NCI-H187 (cell line): ENCODE results near the gene ZXDC.
A peak's percentile ranks its signal among the peaks of the same experiment; 100 is the strongest.

Experiments
- DNase-seq, 2 experiments: peaks; one replicate each; lab custom pipeline; 2025; lab: John Stamatoyannopoulos, UW

ZXDC gene, protein sequence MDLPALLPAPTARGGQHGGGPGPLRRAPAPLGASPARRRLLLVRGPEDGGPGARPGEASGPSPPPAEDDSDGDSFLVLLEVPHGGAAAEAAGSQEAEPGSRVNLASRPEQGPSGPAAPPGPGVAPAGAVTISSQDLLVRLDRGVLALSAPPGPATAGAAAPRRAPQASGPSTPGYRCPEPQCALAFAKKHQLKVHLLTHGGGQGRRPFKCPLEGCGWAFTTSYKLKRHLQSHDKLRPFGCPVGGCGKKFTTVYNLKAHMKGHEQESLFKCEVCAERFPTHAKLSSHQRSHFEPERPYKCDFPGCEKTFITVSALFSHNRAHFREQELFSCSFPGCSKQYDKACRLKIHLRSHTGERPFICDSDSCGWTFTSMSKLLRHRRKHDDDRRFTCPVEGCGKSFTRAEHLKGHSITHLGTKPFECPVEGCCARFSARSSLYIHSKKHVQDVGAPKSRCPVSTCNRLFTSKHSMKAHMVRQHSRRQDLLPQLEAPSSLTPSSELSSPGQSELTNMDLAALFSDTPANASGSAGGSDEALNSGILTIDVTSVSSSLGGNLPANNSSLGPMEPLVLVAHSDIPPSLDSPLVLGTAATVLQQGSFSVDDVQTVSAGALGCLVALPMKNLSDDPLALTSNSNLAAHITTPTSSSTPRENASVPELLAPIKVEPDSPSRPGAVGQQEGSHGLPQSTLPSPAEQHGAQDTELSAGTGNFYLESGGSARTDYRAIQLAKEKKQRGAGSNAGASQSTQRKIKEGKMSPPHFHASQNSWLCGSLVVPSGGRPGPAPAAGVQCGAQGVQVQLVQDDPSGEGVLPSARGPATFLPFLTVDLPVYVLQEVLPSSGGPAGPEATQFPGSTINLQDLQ

DNA sequence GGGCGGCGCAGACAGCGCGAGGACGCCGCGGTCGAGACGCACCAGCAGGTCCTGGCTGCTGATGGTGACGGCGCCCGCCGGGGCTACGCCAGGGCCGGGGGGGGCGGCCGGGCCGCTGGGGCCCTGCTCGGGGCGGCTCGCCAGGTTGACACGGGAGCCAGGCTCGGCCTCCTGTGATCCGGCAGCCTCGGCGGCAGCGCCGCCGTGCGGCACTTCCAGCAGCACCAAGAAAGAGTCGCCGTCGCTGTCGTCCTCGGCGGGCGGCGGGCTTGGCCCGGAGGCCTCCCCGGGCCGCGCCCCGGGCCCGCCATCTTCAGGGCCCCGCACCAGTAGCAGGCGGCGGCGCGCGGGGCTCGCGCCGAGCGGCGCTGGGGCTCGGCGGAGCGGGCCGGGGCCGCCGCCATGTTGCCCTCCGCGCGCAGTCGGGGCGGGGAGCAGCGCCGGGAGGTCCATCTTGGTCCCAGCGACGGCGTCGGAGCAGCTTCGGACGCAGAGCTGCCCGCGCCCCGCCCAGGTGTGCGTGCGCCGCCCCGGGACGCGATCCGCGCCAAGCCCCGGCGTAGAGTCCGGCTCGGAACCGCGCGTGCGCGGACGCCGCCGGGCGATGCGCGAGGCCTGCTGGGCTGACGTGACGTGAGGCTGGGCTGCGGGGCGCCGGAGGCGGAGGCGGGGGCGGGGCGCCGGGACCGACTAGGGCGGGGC, at the start of gene ZXDC:
ZXDC (minus strand) TSS at position 479 of the 702 bp plus-strand sequence; CDS start at position 453, 26 bp downstream.
- peak; percentile 66 to 93 for DNase-seq

DNA sequence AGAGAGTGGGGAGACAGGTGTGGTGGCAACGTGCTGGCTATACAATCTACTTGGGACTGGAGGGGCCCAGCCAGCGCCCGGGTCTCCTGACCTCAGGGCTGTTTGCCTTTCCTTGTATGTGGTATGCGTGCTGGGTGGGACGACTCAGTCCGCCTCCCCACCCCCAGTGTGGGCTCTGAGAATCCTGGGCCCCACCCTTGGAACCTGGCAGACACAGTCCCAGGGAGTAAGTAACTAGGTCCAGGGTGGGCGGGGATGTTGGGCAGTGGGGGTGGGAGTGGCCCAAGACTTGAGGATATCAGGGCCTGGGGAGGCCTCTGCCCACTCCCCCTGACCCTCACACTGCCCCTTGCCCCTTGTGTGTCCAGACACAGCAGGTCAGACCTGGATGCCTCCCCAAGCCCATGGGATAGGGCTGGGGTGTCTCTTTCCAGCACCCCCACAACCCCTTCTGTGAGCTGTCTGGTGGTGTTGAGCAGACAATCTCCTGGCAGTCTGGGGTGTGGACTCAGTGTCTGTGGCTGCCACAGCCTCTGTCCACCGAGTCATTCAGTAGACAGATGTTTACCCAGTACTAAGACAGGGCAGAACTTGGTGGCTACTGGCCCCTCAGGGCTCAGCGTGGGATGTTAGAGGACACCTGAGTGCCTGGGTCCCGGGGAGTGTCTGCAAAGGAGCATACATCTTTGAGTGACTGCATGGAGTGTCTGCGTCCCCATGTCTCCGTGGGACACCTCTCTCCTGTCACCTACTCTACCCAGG, 49.6 kb upstream of the ZXDC start:
- no peak for DNase-seq

DNA sequence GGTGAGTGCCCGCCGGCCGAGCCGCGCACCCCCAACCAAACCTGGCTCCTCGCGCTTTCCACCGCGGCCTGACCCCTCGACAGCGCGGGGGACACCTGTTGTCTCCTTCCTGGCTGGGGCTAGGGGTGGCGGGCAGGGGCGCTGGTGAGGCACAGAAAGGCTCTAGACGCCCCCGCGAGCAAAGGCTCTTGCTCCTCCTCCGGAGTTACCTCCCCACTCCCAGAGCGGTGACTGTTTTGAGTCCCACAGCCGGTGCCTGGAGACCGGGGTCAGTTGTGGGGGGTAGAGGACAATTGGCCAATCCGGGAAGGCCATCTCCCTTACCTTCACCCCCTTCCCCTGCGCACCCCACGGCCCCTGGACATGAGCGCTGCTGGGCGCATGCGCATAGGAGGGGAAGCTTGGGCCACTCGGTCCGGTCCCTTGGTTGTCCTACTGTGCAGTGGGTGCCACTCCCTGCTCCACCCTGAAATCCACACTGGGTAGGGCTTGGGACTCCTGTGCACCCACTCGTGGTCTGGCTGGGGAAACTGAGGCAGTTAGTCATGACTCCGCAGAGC, 48.8 kb upstream of the ZXDC start:
- no peak for DNase-seq

DNA sequence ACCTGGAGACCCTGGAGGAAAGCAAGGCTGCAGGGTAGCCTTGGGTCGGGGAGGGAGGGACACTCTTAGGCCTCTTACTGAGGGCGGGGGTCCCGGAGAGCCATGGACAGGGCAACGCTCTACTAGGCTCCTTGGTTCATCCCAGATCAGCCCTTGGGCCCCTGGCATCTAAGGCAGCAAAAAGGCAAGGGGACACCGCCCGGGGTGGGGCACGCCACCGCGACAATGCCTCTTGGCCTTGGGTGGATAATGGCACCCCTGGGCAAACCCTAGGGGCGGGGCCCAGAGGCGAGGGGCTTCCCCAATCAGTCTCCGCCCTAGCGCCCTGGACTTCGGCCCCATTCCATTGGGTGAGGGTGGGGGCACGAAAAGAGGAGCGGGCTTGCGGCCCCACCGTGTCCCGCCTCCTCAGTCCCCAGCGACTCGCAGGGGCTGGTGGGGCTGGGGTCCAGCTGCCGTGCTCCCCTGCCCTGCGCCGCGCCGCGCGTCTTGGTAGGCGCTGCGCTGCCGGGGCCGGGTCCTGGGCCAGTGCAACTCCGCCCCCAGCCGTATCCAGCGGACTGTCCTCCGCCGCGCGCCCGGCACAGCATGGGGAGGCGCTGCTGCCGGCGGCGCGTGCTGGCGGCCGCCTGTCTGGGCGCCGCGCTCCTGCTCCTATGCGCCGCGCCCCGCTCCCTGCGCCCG, 48.2 kb upstream of the ZXDC start, which contains the start of gene CHST13:
CHST13 (plus strand) TSS at position 411 of the 684 bp plus-strand sequence; CDS start at position 589, 178 bp downstream.
- no peak for DNase-seq

DNA sequence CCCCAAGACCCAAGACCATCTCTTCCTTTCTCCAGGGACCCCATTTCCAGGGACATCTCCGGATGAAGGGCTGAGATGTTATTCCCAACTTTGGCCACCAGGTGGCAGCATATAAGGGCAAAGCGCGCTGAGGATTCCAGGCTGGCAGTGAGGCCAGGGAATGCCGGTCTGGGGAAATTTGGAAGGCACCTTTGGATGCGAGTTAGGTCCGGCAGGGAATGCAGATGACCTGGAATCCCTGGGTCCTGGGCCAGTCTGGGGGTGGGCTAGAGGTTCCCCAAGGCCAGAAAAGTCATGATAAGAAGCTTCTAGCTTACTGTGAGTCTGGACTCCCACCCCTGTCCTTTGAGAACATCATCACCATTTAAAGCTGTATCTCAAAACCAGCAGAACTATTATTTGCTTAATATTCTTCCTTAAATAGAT, 46.7 kb upstream of the ZXDC start:
- peak in 1 of 2 experiments; percentile 20 for DNase-seq

DNA sequence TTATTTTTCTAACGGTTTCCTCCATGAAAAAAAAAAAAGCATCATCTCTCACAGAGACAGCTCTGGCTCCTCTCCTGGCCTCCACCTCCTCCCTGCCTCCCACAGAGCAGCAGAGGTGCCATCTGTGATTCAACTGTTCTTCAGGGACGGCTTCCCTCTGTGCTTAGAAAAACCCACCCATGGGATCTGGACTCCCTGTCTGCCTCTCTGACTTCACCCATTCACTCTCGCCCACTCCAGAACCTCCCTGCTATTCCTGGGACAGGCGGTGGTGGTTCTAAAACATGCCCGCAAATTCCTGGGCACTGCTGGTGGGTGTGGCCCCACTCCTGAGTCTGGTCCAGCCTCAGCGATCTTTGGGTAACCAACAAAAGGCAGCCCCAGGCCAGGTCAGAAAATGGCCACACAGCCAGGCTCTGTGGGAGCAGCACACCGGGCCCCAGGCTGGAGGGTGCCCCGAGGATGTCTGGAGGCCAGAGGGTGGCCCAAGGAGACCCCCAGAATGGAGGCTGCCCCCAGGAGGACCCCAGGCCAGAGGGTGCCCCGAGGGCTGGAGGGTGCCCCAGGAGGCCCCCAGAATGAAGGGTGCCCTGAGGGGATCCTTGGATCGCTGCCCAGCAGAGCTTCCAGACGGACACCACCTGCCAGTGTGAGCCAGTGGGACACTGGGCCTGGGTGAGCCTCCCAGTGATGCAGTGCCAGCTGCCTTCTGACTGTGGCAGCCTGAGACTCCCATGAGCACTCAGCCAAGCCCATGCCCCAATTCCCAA, 45.6 kb upstream of the ZXDC start:
- no peak for DNase-seq

DNA sequence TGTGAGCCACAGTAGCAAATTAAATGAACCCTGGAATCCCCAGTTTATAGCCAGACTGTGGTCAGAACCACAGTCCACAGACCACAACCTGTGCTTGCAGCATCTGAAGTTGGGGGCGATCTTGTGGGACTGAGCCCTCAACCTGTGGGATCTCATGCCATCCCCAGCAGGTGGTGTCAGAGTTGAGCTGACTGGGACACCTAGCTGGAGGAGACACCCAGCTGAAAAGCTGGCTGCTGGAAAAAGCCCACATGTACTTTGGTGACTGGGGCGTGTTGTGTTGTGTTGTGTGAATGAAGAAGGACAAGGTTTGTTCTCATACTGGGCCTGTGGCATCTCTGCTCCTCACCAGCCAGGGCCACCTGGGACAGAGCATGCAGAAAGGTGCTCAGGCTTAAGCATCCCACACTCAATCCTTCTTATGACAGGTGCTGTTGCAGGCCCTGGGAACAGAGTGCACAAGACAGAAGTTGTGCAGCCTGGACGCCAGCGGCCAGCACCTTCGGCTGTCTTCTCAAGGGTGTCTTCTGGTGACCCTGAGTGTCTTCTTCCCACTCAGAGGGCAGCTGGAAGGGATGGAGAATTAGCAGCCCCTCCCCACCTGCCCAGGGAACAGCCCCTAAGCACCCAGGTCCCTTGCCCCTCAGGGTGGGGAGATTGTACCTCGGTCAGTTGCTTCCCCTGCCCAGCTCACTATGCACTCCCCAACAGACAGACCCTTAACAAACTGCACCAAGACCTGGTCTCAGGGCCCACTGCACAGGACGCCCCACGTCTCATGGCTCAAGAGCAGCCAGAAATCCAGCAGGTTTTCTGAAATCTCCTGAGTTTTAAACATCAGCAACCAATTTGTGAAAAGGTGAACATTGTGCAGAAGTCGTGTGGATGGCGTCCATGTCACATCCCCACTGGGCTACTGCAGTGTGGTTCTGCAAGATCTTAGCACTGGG, 44.1 kb upstream of the ZXDC start:
- DNase-seq: no peak

DNA sequence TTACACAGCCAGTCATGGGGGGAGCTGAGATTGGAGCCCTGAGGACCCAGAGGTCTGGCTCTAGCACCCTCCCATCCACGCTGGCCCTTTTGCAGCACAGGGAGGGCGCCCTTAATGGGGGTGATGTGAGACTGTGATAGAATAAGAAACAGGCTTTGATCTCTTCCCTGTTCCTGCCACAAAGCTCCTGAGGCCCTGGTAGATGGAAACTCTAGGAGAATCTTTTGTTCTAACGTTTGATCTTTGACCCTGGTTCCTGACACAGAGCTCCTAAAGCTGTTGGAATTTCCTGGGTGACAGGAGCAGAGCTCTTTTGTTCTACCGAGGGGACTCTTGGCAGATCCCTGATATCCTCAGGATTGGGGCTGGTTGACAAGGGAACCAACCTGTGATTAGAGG, 43.1 kb upstream of the ZXDC start:
- no peak for DNase-seq

DNA sequence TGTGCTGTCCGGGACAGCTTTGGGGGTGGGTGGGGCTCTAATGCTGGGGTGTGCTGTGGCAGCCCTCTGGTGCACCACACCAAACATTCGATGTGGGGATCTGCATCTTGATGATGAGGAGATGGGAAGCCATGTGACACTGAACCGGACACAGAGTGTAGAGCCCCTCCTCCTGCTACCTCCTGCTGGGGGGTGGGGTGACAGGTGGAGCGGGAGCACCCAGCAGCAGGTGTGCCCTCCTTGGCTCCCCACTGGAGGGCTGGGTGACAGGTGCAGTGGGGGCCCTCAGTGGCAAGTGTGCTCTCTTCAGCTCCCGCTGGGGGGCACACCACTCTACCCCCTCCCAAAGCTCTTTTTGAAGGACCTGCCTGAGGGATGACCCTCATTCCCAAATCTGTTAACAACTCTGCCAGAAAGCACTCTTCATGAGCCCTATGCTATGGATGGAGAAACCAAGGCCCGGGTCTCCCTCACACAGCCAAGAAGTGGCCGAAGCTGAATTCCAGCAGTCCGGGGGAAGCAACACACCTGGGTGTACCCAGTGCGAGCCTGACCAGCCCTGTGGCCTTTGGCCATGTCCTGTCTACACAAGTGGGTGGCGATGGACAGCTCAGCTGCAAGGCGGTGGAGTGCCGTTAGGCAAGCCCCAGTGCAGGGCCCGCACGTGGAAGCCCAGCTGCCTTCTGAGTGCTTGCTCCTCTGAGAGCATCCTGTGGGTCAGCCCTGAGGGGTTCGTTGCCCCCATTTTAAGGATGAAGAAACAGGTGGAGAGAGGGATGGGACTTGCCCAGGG, 42.5 kb upstream of the ZXDC start:
- no peak for DNase-seq

DNA sequence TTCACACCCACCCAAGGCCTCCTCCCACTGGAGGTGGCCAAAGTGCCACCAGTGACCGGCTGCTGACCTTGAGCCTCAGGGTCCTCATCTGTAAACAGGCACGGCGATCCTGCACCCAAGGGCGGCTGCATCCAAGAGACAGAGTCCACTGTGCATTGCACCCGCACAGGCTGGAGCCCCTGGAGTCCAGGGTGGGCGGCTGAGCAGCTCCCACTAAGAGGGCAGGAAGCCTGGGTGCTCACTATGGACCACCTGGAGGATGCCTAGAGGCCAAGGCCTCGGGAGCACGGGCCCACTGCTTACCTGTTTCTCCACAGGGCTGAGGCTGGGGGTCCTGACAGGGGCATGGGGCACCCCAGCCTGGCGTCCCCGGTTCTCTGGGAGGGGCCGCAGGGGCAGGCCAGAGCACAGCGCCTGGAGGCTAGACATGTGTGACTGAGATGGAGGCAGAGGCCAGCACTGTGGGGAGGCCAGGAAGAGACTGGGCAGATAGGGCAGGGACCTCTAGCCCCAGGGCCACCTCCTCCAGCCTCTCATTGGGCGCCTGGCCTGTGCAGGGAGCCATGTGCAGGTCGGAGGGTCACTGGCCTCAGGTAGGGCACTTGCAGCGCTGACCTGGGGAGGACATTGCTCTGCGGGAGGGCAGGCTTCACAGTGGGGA, 41.7 kb upstream of the ZXDC start, which contains the start of gene UROC1:
UROC1 (minus strand) TSS at position 483 of the 661 bp plus-strand sequence; CDS start at position 429, 54 bp downstream.
- no peak for DNase-seq

DNA sequence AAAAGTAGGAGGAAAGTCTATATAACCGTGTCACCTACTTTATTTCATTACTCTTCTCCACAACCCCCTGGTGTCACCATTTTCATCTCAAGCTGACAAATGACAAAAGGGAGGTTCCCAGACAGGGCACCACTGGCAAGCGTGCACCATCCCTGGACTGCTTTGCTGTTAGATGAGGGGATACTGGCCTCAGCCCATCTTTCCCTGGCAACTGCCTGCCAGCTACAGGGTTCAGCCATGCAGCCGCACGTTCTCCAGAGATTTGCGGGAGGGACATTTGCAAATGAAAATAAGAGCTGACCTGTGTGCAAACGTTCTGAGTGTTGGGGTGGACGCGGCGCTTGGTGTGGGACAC, 41.2 kb upstream of the ZXDC start:
- DNase-seq: no peak

DNA sequence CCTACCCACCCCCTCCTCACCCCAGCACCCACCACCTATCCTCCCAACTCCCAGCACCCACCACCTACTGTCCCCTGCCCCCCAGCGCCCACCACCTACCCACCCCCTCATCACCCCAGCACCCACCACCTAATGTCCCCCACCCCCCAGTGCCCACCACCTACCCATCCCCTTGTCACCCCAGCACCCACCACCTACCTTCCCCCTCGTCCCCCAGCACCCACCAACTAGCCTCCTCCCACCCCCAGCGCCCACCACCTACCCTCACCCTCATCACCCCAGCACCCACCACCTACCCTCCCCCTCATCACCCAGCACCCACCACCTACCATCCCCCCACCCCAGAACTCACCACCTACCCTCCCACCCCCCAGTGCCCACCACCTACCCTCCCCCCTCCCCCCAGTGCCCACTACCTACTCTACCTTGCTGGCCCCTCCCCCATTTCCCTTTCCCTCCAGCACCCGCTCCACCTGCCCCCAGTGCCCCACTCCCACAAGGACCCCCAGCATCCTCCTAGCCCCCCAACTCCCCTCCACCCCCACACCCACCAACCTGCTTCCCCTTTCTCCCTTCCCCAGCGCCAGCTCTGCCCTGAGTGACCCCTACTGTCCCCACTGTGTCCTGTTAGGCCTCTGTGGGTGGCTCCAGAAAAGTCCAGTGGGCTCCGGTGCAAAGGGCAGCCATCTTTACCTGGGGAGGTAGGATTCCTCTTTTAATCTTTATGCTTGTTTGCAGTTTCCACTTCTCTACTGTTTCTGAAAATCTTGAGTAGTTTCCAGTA, 40.7 kb upstream of the ZXDC start:
- no peak for DNase-seq

DNA sequence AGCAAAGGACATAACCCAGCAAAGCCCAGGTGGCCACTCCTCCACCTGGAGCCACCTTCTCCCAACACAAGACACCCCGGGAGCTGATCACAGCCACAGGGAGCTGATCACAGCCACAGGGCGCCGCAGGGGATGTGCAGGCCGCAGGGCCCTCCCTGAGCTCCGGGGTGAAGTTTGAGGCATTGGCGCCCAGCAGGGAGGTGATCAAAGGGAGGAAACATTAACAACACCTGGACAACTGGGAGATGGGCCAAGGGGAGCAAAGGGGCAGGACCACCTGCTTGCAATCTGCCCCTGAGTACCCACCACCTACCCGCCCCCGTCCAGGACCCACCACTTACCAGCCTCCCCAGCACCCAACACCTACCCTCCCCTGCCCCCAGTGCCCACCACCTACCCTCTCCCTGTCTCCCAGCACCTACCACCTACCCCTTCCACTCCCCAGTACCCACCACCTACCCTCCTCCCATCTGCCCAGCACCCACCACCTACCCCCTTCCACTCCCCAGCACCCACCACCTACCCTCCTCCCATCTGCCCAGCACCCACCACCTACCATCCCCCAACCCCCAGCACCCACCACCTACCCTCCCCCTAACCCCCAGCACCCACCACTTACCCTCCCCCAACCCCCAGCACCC, 39.5 kb upstream of the ZXDC start:
- no peak for DNase-seq

DNA sequence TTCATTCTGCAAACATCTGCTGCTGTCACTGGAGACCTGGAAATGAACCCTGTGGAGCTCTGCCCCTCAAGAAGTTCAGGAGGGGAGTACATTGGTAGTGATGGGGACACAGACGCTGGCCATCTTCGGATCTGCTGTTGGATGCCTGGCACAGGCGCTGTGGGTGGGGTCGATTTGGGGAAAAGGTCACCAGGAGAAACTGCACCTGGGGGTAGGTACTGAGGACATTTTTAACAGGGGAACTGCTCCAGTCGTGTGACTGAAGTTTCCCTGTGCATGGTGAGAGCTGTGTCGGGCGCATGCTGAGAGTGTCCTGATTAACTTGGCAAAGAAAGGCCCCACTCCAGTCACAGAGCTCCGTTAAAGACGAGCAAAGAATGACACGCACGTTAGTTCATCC, 38.5 kb upstream of the ZXDC start:
- no peak for DNase-seq

DNA sequence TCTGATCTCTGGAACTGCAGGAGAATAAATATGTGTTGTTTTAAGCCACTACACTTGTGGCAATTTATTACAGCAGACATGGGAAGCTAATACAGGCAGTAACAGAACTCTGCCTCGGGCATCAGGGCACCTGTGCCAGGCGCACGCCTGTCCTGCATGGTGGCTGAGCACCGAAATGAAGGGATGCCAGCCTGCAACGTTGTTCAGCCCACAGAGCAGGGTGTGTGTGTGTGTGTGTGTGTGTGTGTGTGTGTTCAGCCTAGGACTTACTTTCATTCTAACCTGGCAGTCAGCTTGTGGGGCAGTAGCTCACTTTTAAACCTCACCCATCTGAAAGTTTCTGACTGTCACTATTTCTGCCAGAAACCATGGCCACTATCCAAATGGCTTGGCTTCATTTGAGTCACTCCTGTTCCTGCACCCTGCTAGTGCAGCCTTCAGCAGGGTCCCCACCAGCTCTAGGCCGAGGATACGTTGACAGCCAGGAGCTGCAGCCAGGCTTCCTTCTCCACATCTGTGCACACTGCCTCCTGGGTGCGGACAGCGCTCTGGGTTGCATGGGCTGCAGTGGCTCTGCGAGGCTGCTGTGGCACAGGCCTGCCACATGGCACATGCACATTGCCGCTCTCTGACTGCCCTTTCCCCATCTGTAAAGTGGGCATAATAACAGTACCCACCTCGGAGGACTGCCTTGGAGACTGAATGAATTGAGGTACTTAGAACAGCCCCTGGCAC, 37.4 kb upstream of the ZXDC start:
- no peak for DNase-seq
